GM19395 (cell line): Measurements from ENCODE around the gene ZNF496.
A peak's percentile ranks its signal among the peaks of the same experiment; 100 is the strongest.
"Not testable (repeated sequence)": the region's sequence is repeated elsewhere in the genome, so short reads cannot be mapped to it uniquely, and the experiment has no call there.

Experiments used
- ATAC-seq: cut with Tn5 transposase; IDR thresholded peaks from one replicate; pipeline ENCODE4 v1.9.1; 2021; ENCODE audit warnings: mild to moderate bottlenecking, moderate library complexity; ENCODE audit not compliant: unreplicated experiment

The ZNF496 gene

GRCh38 chr1:247360116-247360898 is 28.6 kb upstream of the ZNF496 start:
- no peak for ATAC-seq

- ATAC-seq = no peak
Observed at GRCh38 chr1:247359559-247359958, 27.9 kb upstream of the ZNF496 start.

DNA sequence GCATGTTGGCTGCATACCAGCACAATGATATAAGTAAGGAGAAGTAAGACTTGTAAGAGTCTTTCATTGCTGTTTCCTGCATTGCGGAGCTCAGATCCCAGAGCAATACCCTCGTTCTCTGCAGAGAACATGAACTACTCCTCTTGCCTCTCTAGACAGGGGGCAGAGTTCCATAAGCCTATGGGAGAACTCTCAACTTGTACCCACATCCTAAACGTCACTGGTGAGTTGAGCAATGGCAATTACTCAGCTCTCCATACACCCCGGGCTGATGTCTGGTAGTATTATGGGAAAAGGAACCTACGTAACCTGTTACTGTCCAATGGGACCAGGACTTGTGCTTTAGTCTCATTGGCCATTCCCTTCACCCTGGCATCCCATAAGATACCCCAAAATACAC is 27.3 kb upstream of the ZNF496 start:
- ATAC-seq = no peak

DNA sequence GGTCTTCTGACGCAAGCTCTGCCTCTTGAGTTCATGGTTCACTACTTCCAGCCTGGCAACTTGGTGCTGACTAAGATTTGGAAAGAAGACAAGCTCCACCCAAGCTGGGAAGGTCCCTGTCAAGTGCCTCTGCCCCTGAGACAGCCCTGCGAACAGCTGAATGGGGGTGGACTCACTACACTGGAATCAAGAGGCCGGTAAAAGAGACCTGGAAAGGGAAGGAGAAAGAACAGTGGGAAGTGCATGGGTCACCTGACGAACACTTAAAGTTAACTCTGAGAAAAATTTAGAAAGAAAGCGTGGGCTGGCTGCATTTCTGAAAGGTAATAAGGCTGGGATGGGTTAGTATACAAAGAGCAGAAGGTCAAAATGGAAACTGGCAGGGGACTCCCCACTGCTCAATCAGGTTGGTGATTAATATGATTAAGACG is 26.1 kb upstream of the ZNF496 start:
- ATAC-seq = peak; percentile 91

GRCh38 chr1:247357052-247357780 is 25.5 kb upstream of the ZNF496 start:
- no peak for ATAC-seq

DNA sequence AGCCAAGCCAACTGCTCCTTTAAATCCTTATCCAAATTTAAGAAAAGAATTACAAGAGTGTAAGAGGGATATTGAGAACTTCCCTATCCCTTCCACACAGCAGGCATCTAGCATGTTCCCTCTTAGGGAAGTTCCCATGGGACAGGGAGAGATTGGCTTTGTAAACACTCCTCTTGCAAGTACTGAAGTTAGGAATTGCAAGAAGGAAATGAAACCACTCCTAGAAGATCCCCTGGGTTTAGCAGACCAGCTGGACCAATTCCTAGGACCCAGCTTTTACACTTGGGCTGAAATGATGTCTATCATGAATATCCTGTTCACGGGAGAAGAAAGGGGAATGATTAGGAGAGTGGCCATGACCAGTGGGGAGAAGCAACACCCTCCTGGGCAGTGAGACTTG is 23.5 kb upstream of the ZNF496 start:
- ATAC-seq = not testable (repeated sequence)

DNA sequence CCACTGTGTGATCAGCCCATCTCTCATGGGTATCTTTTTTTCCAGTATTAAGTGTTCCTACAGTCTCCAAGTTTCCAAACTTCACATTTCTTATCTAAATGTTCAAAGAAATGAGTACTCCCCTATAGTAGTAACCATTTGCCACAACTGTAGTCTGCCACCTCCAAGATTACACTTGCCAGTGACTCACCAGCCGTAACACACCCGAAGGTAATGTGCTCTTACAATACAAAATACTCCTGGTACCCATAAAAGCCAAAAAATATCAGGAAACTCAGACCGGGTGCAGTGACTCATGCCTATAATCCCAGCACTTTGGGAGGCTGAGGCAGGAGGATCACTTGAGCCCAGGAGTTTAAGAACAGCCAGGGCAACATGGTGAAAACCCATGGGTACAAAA is 20.5 kb upstream of the ZNF496 start:
- no peak for ATAC-seq

- ATAC-seq = no peak
Observed at GRCh38 chr1:247350587-247350986, 18.9 kb upstream of the ZNF496 start.

DNA sequence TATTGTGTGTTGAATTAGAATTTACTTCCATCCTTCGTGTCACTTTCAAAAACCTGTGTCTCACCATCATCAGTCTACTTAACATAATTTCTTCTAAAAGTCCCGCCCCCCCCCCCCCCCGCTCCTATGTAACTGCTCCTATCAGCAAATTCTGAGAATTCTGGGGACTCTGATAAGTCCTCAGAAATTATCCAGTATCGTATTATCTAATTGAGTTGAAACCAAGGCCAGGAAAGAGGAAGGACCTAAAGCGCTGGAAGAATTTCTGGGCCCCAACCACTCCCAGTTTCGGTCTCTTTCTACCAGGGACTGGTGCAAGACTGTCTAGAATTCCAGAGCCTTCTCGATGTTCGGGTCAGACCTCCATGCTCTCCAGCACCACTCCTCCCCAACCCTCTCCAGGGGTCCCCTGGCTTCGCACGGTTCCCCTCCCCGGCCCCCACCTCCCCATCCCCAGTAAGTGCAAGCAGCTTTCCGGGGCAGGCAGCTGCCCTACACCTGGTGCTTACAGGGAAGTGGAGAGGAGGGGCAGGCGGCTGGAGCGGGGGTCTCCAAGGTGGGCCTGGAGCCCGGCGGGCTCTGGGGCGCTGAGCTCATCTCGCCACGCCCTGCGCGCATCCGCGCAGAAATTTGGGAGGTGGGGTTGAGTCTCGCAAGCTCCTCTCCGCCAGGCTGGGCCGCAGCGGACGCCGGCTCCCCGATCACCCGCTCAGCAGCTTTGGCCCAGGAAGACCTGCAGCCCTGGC is 16.0 kb upstream of the ZNF496 start:
- no peak for ATAC-seq

GRCh38 chr1:247345881-247346280 is 14.2 kb upstream of the ZNF496 start:
- no peak for ATAC-seq

DNA sequence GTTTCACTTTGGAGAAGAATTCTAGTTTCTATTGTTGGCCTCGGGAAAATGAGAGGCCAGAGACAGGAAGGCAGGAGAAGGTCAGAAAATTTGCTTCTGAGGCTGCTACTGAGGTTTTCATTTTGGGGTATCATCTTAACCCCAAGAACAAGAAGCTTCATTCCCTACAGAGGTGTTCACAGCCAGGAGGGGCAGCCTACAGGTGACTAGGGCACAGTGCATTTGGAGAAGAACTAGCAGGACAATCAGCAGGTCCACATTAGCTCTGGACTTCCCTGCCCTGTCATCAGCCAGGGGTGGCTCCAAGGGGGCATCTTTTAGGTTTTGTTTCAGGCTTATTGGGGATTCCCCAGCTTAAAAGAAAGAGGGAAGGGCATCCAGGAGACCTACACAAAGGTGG is 12.1 kb upstream of the ZNF496 start:
- ATAC-seq = no peak

GRCh38 chr1:247338723-247339275 is 7.1 kb upstream of the ZNF496 start:
- no peak for ATAC-seq

- no peak for ATAC-seq
Observed at GRCh38 chr1:247337961-247338360, 6.3 kb upstream of the ZNF496 start.

GRCh38 chr1:247337250-247337746 is 5.6 kb upstream of the ZNF496 start:
- no peak for ATAC-seq

GRCh38 chr1:247336390-247336789 is 4.7 kb upstream of the ZNF496 start:
- no peak for ATAC-seq

- ATAC-seq = no peak
Observed at GRCh38 chr1:247335882-247336281, 4.2 kb upstream of the ZNF496 start.

- no peak for ATAC-seq
Observed at GRCh38 chr1:247334378-247335133, 2.9 kb upstream of the ZNF496 start.

DNA sequence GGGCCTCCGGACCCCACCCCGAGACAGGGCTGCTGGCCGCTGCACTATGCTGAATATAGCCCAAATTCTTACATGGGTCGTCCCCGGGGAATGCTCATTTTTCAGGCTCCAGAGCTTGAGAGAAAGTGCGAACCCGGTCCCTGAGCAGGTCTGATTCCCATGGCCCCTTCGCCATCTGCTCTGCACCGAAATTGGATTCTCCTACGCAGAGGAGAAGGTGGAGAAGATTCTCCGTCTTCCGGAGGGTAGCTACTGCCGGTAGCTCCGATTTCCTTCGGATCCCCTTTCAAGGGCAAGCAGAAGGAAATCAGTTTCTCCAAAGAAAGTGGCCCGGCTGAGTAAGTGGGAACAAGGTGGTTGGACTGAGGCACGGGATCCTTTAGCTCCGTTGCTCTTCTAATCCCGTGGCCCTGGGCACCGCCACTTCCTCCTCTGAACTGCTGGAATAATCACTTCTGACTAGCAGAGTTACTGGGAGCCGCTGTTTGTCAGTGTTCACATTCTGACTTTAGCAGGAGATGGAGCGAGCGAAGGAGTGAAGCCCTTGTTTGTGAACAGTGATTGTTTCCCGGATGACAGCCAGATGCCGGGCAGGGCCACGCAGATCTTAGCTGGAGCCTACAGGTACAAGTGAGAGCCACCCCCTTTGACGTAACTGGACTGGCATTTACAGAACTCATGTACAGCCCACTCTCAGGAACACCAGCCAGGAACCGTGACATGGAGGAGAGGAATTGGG is 1.1 kb upstream of the ZNF496 start:
- ATAC-seq = no peak

DNA sequence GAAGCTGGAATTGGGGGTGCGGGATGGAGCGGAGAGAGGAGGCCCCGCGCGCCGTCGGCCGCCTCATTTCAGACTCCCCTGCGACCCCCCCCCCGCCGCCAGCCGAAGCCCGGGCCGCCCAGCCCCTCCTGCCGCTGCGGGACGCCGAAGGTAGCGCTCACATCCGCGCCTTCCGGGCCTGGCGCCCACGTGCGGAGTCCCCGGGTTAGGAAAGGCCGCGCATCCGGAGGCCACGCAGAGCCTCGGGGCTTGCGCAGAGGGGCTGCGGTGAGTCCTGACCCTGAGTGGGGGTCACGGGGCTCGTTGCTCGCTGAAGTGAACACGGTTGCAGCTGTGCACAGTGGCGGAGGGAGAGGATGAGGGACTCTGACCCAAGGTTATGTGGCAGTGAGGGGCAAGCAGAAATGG is 552 bp upstream of the ZNF496 start:
- ATAC-seq = peak; percentile 42

- peak; percentile 68 for ATAC-seq
Observed at GRCh38 chr1:247331172-247331524, 519 bp downstream of the ZNF496 start.
